Immature natural killer cell (primary cell): Measurements from ENCODE around the gene GRIN3B. TPM values are rescaled to one million over a fixed set of nuclear protein-coding genes. Genes with fewer than 3 reads are reported as not detected.
A peak's percentile ranks its signal among the peaks of the same experiment; 100 is the strongest.

Experiments
- DNase-seq, 3 donors: peaks; one replicate each; pipeline ENCODE4 v3.0.0; 2022; ENCODE audit warnings: mixed read lengths in 1 of 3
- H3K27ac Mint-ChIP-seq, 6 donors: one replicate each; pipeline ENCODE4 v1.8.0; 2020; ENCODE audit warnings: mixed read lengths in 6 of 6, mild to moderate bottlenecking in 5 of 6, inconsistent platforms in 4 of 6, moderate library complexity in 3 of 6
- H3K27me3 Mint-ChIP-seq, 3 donors: one replicate each; pipeline ENCODE4 v1.8.0; 2020 to 2021; ENCODE audit warnings: low read depth in 3 of 3, mild to moderate bottlenecking in 3 of 3, mixed read lengths in 3 of 3, moderate library complexity in 3 of 3, inconsistent platforms in 1 of 3
- H3K36me3 Mint-ChIP-seq, 3 donors: one replicate each; pipeline ENCODE4 v1.8.0; 2020; ENCODE audit warnings: mixed read lengths in 3 of 3, inconsistent platforms in 2 of 3, mild to moderate bottlenecking in 2 of 3
- H3K4me1 Mint-ChIP-seq, 2 donors: one replicate each; pipeline ENCODE4 v1.8.0; 2020; ENCODE audit warnings: inconsistent platforms in 2 of 2, mild to moderate bottlenecking in 2 of 2, mixed read lengths in 2 of 2, moderate library complexity in 1 of 2
- H3K4me3 Mint-ChIP-seq, 5 donors: one replicate each; pipeline ENCODE4 v1.8.0; 2020; ENCODE audit warnings: mild to moderate bottlenecking in 5 of 5, mixed read lengths in 5 of 5, inconsistent platforms in 3 of 5, moderate library complexity in 3 of 5
- H3K9me3 Mint-ChIP-seq, 6 donors: one replicate each; pipeline ENCODE4 v1.8.0; 2020; ENCODE audit warnings: mild to moderate bottlenecking in 6 of 6, mixed read lengths in 6 of 6, inconsistent platforms in 4 of 6, moderate library complexity in 3 of 6
- polyA plus RNA-seq, 3 donors: library from polyadenylated mRNA; unstranded; fragments of 300-500 nt; fragmentation: Illumina TruSeq; gene quantifications; one replicate each; pipeline ENCODE4 v1.2.3, GENCODE V29; 2021

Gene GRIN3B
- polyA plus RNA-seq, 3 donors from 2014 or later: not detected

- Mint-ChIP-seq H3K36me3 (peaks cover 6 to 15% (median 14%) of the 10 kb centered on the region in 3 donors), H3K27ac (no peak overlapping the region), H3K4me3 (no peak overlapping the region), H3K4me1 (no peaks in the 10 kb centered on the region), H3K27me3 (peaks cover 1 to 3% (median 2%) of the 10 kb centered on the region in 3 donors), H3K9me3 (peaks cover 0 to 5% (median 3%) of the 10 kb centered on the region in 6 donors)
- DNase-seq: no peak
Measured at GRCh38 chr19:974564-975257, 25.5 kb upstream of the GRIN3B start.

- H3K9me3 Mint-ChIP-seq: peaks cover 0 to 2% (median 0%) of the 10 kb centered on the region in 6 donors
- H3K4me3 Mint-ChIP-seq: no peak overlapping the region
- no peak for DNase-seq
Measured at GRCh38 chr19:976476-976875, 23.7 kb upstream of the GRIN3B start.

DNA sequence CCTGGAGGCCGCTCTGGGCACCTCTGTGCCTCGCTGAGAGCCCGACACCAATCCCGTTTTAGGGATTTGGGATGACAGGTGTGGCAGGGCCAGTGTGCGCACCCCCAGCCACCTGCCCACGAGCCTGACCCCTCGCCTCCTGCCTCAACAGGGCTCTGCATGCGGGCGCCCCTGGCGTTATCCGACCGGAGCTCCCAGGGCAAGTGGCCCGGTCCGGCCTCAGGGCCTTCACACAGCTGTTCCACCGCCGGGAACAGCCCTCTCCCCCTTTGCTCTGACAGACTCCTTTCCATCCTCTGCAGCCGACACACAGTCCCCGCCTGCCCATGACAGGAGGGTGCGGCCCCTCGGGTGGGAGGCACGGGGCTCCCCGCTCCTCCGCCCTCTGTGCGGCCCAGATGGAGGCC lies 23.2 kb upstream of the GRIN3B start:
- H3K27ac Mint-ChIP-seq: no peak overlapping the region
- peaks cover 0 to 5% (median 5%) of the 10 kb centered on the region in 3 donors for H3K36me3 Mint-ChIP-seq
- DNase-seq: no peak
- peaks cover 0 to 2% (median 0%) of the 10 kb centered on the region in 6 donors for H3K9me3 Mint-ChIP-seq
- H3K4me1 Mint-ChIP-seq: no peaks in the 10 kb centered on the region
- H3K4me3 Mint-ChIP-seq: no peak overlapping the region
- H3K27me3 Mint-ChIP-seq: peaks cover 1 to 2% (median 1%) of the 10 kb centered on the region in 3 donors

More at GRCh38 chr19:976476-976875, 23.7 kb upstream of the GRIN3B start:
- Mint-ChIP-seq H3K4me1 (no peaks in the 10 kb centered on the region), H3K27me3 (peaks cover 0 to 2% (median 1%) of the 10 kb centered on the region in 3 donors), H3K27ac (no peak overlapping the region), H3K36me3 (peaks cover 0 to 5% (median 5%) of the 10 kb centered on the region in 3 donors)

GRCh38 chr19:979318-979741 lies 20.9 kb upstream of the GRIN3B start:
- Mint-ChIP-seq H3K27me3 (peaks cover 0 to 1% (median 1%) of the 10 kb centered on the region in 3 donors), H3K4me3 (no peak overlapping the region), H3K27ac (no peak overlapping the region), H3K9me3 (no peaks in the 10 kb centered on the region), H3K4me1 (peaks cover 4 to 10% of the 10 kb centered on the region in 2 donors), H3K36me3 (no peaks in the 10 kb centered on the region)
- no peak for DNase-seq

DNA sequence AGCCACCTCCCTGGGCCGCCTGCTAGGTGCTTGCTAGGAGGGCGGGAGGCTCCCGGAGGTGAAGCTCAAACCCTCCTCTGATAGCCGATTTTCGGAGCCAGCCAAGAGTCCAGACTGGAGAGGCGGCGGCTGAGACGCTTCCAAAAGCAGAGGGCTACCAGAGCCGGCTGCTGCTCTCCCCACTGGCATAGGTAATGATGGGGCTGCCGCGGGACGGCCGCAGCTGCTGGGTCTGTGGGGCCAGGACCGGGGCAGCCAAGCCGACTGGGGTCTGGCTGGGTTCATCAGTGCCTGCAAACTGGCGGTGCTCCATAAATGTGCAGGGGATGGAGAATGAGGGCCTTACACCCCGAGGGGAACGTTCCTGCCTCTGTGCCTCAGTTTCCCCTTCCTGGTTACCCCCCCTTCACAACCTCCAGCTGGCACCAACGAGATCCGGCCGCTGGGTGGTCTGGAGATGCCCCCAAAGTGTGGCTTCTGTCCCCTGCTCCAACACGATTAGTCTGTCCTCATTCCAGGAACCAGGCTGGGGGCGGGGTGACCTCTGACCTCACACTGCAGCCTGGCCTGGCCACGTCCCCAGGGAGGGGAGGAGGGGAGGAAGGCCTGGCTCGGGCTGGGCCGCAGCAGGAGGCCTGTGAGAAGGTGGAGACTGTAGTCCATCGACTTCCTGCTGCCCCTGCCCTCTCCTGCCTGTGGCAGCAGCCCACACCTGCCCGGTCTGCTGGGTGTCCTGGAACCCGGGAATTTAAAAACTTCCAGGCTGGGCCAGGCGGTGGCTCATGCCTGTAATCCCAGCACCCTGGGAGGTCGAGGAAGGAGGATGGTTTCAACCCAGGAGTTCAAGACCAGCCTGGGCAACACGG lies 19.9 kb upstream of the GRIN3B start:
- Mint-ChIP-seq H3K27me3 (peaks cover 0 to 1% (median 1%) of the 10 kb centered on the region in 3 donors), H3K27ac (no peak overlapping the region), H3K4me3 (no peak overlapping the region), H3K9me3 (no peaks in the 10 kb centered on the region), H3K4me1 (peaks cover 13 to 18% of the 10 kb centered on the region in 2 donors), H3K36me3 (no peaks in the 10 kb centered on the region)
- no peak for DNase-seq

GRCh38 chr19:982567-983170 lies 17.6 kb upstream of the GRIN3B start:
- Mint-ChIP-seq H3K9me3 (no peaks in the 10 kb centered on the region), H3K4me1 (peaks cover 13 to 21% of the 10 kb centered on the region in 2 donors), H3K27me3 (peaks cover 0 to 1% (median 0%) of the 10 kb centered on the region in 3 donors), H3K36me3 (no peaks in the 10 kb centered on the region), H3K4me3 (peak overlapping the region in 4 of 5 donors; percentile 44 to 55 (median 47)), H3K27ac (peak overlapping the region in 2 of 6 donors; percentile 48 to 76)
- DNase-seq: peak; percentile 76 to 78 (median 77)

GRCh38 chr19:984165-984967 lies 15.9 kb upstream of the GRIN3B start, which contains the start of gene WDR18:
TSS of gene WDR18 (plus strand) at chr19:984345. CDS start at chr19:984354, 9 bp downstream.
- DNase-seq: peak; percentile 88 to 91 (median 90)
- Mint-ChIP-seq H3K36me3 (no peaks in the 10 kb centered on the region), H3K27ac (peak within 1 kb of the TSS; percentile 65 to 93 (median 87)), H3K4me1 (peaks cover 22 to 30% of the 10 kb centered on the region in 2 donors), H3K9me3 (no peaks in the 10 kb centered on the region), H3K4me3 (peak within 1 kb of the TSS; percentile 87 to 94 (median 92)), H3K27me3 (peaks cover 0 to 1% (median 0%) of the 10 kb centered on the region in 3 donors)

GRCh38 chr19:986083-986482 lies 14.1 kb upstream of the GRIN3B start:
- Mint-ChIP-seq H3K27me3 (peaks cover 0 to 1% (median 0%) of the 10 kb centered on the region in 3 donors), H3K36me3 (no peaks in the 10 kb centered on the region), H3K27ac (no peak overlapping the region), H3K4me1 (peaks cover 22 to 33% of the 10 kb centered on the region in 2 donors), H3K9me3 (no peaks in the 10 kb centered on the region), H3K4me3 (peak overlapping the region in 4 of 5 donors; percentile 6 to 94 (median 48))
- no peak for DNase-seq

DNA sequence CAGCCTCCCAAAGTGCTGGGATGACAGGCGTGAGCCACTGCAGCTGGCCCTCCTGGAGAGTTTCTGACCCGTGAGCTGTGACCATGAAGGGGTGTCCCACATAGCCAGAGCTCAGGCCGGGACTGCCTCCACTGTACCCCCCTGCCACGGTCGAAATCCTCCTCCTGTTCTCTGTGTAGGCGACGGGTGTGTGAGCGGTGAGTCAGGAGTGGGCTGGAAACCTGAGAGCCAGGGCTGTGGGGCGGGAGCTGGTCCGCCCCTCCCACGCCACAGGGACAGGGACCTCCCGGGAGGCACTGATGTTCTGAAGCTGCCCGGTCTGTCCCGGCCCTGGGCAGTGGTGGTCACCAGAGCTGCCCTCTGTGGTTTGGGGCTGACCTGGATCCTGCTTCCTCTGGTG lies 12.1 kb upstream of the GRIN3B start:
- Mint-ChIP-seq H3K4me1 (peaks cover 22 to 31% of the 10 kb centered on the region in 2 donors), H3K9me3 (no peaks in the 10 kb centered on the region), H3K27ac (no peak overlapping the region), H3K27me3 (no peaks in the 10 kb centered on the region), H3K4me3 (no peak overlapping the region), H3K36me3 (no peaks in the 10 kb centered on the region)
- no peak for DNase-seq

GRCh38 chr19:988510-988909 lies 11.7 kb upstream of the GRIN3B start:
- Mint-ChIP-seq H3K9me3 (no peaks in the 10 kb centered on the region), H3K36me3 (no peaks in the 10 kb centered on the region), H3K4me3 (peak overlapping the region in 2 of 5 donors; percentile 18 to 47), H3K27me3 (no peaks in the 10 kb centered on the region), H3K4me1 (peaks cover 22 to 30% of the 10 kb centered on the region in 2 donors), H3K27ac (peak overlapping the region in 1 of 6 donors; percentile 7)
- no peak for DNase-seq

- DNase-seq: no peak
- no peak overlapping the region for H3K4me3 Mint-ChIP-seq
- H3K36me3 Mint-ChIP-seq: no peaks in the 10 kb centered on the region
- no peaks in the 10 kb centered on the region for H3K9me3 Mint-ChIP-seq
- H3K4me1 Mint-ChIP-seq: peaks cover 17 to 22% of the 10 kb centered on the region in 2 donors
- H3K27me3 Mint-ChIP-seq: no peaks in the 10 kb centered on the region
- H3K27ac Mint-ChIP-seq: peak overlapping the region in 2 of 6 donors; percentile 17 to 59
Measured at GRCh38 chr19:989381-990081, 10.7 kb upstream of the GRIN3B start.

- no peak overlapping the region for H3K4me3 Mint-ChIP-seq
- H3K36me3 Mint-ChIP-seq: no peaks in the 10 kb centered on the region
- H3K27ac Mint-ChIP-seq: peak overlapping the region in 1 of 6 donors; percentile 32
- H3K4me1 Mint-ChIP-seq: peaks cover 11 to 15% of the 10 kb centered on the region in 2 donors
- no peak for DNase-seq
- H3K9me3 Mint-ChIP-seq: no peaks in the 10 kb centered on the region
- H3K27me3 Mint-ChIP-seq: no peaks in the 10 kb centered on the region
Measured at GRCh38 chr19:990119-990571, 10.1 kb upstream of the GRIN3B start.
